Memory B cell (primary cell): Measurements from ENCODE around the gene FERMT1.
"Not testable (repeated sequence)": the region's sequence is repeated elsewhere in the genome, so short reads cannot be mapped to it uniquely, and the experiment has no call there.

Experiments used
- ATAC-seq: fragments of 150-1000 bp; cut with Tn5 transposase; 2 replicates; pipeline ENCODE4 v1.10.0; 2021; ENCODE audit warnings: low read depth, mild to moderate bottlenecking, moderate library complexity
- DNase-seq, 2 donors: peaks; one replicate each; pipeline ENCODE4 v3.0.0; 2022; ENCODE audit warnings: low spot score in 2 of 2
- H3K27ac Mint-ChIP-seq: one replicate; pipeline ENCODE4 v1.8.0; 2022; ENCODE audit warnings: mild to moderate bottlenecking, moderate library complexity, mixed read lengths
- H3K27me3 Mint-ChIP-seq: one replicate; pipeline ENCODE4 v1.8.0; 2022; ENCODE audit warnings: mixed read lengths
- H3K36me3 Mint-ChIP-seq: one replicate; pipeline ENCODE4 v1.8.0; 2022; ENCODE audit warnings: mild to moderate bottlenecking, mixed read lengths
- H3K4me1 Mint-ChIP-seq: one replicate; pipeline ENCODE4 v1.8.0; 2022; ENCODE audit warnings: mixed read lengths
- H3K4me3 Mint-ChIP-seq: one replicate; pipeline ENCODE4 v1.8.0; 2022; ENCODE audit warnings: mild to moderate bottlenecking, moderate library complexity, mixed read lengths
- H3K9me3 Mint-ChIP-seq: one replicate; pipeline ENCODE4 v1.8.0; 2022; ENCODE audit warnings: mixed read lengths

Gene FERMT1

DNA sequence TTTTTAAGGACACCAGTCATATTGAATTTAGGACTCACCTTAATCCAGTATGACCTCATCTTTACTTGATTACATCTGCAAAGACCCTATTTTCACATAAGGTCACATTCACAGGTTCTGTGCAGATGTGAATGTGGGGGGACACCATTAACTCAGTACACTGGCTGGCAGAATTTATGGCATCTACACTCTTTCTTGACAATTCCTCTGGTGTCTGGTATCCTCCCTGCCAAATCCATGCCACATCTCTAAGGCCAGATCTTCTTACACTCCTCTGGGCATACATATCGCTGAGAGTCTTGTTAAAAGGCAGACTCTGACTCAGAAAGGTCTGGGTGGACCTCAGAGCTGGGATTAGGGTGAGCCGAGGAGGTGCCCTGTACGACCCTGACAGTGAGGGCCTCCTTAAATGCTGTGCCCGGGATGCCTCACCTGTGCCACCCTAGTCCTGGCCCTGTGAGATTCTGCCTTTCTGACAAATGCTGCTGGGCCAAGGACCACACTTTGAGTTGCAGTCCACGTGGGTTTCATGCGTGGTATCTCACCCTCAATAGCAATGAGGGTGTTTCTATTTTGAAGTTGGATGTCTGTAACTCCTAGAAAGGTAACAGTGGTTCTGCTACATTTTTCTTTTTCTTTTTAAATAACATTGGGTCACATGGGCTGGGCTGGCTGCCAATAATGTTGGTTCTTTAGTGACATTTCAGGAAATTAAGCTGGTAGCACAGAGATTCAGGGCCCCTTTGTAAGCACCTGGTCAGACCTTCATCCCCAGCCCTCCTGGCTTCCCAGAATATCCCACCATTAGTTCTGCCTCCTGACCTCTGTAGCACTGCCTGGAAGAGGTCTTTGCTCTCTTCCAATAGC, 51.8 kb downstream of the FERMT1 start:
- H3K9me3 Mint-ChIP-seq: no peaks in the 10 kb centered on the region
- no peaks in the 10 kb centered on the region for H3K36me3 Mint-ChIP-seq
- no peaks in the 10 kb centered on the region for H3K4me1 Mint-ChIP-seq
- H3K27ac Mint-ChIP-seq: no peak overlapping the region
- DNase-seq (no peak), ATAC-seq (no peak)
- no peak overlapping the region for H3K4me3 Mint-ChIP-seq
- peaks cover 5% of the 10 kb centered on the region for H3K27me3 Mint-ChIP-seq

DNA sequence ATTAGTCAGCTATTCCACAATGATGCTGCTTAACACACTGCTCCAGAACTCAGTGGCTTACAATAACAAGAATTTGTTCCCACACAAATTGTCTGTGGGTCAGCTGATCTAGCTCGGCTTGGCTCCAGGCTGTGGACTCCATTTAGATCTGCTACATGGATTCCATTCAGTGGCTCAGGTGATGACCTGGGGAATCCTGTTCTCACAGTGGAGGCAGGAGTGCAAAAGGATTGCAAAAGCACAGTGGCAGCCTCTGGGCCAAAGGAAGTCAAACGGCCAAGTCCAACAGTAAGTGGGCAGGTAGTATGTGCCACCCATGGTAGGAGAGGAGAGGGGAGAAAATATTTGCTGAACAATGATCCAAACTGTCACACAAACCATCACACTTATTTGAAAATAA, 53.2 kb downstream of the FERMT1 start:
- H3K27me3 Mint-ChIP-seq: peaks cover 5% of the 10 kb centered on the region

DNA sequence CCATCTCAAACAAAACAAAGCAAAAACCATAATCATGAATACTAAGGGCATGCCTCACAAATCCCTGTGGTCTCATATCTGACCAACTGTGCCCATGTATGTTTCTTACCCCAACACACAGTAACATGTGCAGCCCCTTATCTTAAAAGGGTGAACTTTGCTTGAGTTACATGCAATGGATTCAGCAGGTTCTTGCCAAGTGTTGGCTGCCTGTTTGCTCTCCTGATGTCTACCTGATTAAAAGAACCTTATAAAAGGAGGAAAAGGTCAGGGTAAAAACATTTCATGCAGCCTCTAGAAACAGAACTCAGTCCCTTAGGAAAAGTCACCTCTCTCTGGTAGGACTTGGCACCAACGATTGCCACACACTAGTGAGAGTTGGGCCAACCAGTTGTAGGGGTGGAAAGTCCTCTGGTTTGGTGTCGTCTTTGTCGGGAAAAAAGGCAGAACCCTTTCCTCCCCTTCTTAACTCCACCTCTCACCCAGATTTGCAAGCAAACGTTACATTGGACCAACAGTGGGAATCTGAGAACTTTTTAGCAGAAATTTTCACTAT, 55.0 kb downstream of the FERMT1 start:
- no peak overlapping the region for H3K4me3 Mint-ChIP-seq

More for the DNA sequence above, 53.2 kb downstream of the FERMT1 start:
- H3K4me1 Mint-ChIP-seq: no peaks in the 10 kb centered on the region
- ATAC-seq: no peak
- H3K9me3 Mint-ChIP-seq: no peaks in the 10 kb centered on the region
- no peak for DNase-seq
- no peaks in the 10 kb centered on the region for H3K36me3 Mint-ChIP-seq
- no peak overlapping the region for H3K4me3 Mint-ChIP-seq
- H3K27ac Mint-ChIP-seq: no peak overlapping the region

DNA sequence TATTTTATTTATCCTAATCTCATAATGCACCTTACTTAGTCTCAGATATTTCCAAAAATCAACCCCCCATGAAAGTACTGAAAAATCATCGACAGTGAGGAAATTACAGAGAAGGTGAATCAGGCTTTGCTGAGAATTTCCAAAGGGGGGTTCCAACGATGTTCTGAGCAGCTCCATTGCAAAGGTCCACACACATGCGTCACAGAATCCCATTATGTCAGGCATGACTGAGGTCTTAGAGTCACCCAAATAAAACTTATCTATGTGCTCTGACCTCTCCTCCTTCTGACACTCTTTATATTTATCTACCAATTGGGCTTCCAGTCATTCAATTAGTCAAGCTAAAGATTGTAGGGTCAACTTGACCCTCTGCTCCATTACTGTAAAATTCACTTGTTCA, 56.2 kb downstream of the FERMT1 start:
- no peaks in the 10 kb centered on the region for H3K9me3 Mint-ChIP-seq
- H3K27ac Mint-ChIP-seq: no peak overlapping the region
- no peaks in the 10 kb centered on the region for H3K4me1 Mint-ChIP-seq
- peaks cover 6% of the 10 kb centered on the region for H3K27me3 Mint-ChIP-seq
- ATAC-seq (no peak), DNase-seq (no peak)
- no peaks in the 10 kb centered on the region for H3K36me3 Mint-ChIP-seq
- no peak overlapping the region for H3K4me3 Mint-ChIP-seq

More for the DNA sequence above, 55.0 kb downstream of the FERMT1 start:
- Mint-ChIP-seq H3K36me3 (no peaks in the 10 kb centered on the region), H3K27me3 (peaks cover 6% of the 10 kb centered on the region), H3K27ac (no peak overlapping the region), H3K9me3 (no peaks in the 10 kb centered on the region), H3K4me1 (no peaks in the 10 kb centered on the region)
- ATAC-seq (no peak), DNase-seq (no peak)

DNA sequence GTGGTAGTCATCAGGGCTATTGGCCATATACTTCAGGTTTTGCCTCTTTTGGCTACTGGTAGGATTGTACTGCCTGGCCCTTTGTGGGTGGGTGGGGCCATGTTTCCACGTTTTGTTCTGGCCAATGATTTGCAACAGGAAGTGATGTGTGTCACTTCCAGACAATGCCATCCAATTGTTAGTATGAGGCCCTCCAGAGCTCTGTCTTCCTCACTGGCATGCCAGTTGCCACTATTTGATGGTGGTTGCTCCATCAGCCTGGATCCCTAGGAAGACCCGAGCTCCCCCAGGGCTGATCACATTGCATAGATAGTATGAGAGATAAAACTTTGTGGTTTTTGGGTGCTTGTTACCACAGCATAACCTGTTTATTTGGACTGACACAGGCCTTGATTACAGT, 61.3 kb downstream of the FERMT1 start:
- peaks cover 16% of the 10 kb centered on the region for H3K27me3 Mint-ChIP-seq
- no peak overlapping the region for H3K27ac Mint-ChIP-seq
- DNase-seq: no peak
- no peaks in the 10 kb centered on the region for H3K4me1 Mint-ChIP-seq
- ATAC-seq: no peak
- H3K4me3 Mint-ChIP-seq: no peak overlapping the region
- no peaks in the 10 kb centered on the region for H3K36me3 Mint-ChIP-seq
- peaks cover 2% of the 10 kb centered on the region for H3K9me3 Mint-ChIP-seq

DNA sequence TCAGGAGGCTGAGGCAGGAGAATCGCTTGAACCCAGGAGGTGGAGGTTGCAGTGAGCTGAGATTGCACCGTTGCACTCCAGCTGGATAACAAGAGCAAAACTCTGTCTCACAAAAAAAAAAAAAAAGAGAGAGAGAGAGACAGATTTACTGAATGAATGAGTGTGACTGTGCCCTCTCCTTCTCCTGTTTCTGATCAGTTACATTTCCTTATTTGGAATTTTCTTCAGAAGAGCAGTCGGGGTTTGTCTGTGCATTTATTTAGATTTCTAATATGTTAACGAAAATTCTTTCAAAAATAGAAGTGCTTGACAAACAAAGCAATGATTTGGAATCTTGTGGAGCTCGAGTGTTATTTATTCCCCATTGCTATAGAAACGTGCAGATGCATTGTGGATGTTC, 62.6 kb downstream of the FERMT1 start:
- H3K27me3 Mint-ChIP-seq: peaks cover 16% of the 10 kb centered on the region
- no peak for ATAC-seq
- no peaks in the 10 kb centered on the region for H3K36me3 Mint-ChIP-seq
- peaks cover 2% of the 10 kb centered on the region for H3K9me3 Mint-ChIP-seq
- no peak for DNase-seq
- no peak overlapping the region for H3K27ac Mint-ChIP-seq
- H3K4me1 Mint-ChIP-seq: no peaks in the 10 kb centered on the region
- H3K4me3 Mint-ChIP-seq: no peak overlapping the region

DNA sequence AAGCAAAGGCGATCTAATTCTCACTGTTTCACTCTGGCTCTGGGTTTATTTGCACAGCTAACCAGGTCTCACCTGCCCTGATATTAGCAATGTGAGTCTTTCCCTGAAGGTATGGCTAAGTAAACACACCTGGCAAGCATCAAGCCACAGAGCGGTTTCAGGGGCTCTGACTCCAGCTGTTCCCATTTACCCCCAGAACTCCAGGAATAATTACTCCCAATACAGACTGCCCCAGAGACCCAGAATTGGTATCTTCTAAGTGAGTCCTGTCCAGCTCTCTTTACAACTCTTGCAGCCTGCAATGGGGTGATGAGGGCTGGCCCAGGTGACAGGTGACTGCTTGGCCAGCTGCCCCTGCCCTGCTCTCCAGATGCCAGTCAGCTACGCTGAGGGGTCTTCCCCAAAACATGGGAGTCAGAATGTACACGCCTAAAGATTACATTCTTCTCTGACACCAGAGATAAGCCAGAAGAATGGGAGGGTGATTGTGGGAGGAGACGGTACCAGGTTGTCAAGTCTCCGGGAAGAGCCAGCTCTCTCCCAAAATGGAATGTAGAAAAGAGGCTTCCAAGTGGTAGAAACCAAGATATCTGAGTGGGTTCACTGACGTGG, 64.0 kb downstream of the FERMT1 start:
- no peak for DNase-seq

DNA sequence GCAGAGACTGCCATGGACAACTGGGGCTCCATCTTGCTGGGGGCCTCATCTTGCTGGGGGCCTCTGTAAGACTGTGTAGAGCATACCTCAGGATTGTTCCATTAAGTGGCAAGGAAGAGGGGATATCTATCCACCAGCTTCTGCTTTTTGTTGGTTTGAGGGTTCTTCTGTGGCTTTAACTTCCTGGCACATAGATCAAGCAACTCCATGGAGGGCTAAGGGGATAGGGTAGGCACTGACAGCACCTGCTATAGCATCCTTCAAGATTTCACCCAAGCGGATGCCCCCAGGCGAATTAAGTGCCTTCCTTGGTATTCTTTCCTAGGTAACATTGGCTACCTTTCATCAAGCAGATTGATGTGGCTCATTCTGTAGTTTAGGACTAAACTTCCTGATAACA, 65.1 kb downstream of the FERMT1 start:
- no peaks in the 10 kb centered on the region for H3K4me1 Mint-ChIP-seq
- ATAC-seq: no peak
- H3K36me3 Mint-ChIP-seq: no peaks in the 10 kb centered on the region
- peaks cover 2% of the 10 kb centered on the region for H3K9me3 Mint-ChIP-seq
- no peak overlapping the region for H3K4me3 Mint-ChIP-seq
- H3K27me3 Mint-ChIP-seq: peaks cover 18% of the 10 kb centered on the region
- no peak for DNase-seq
- no peak overlapping the region for H3K27ac Mint-ChIP-seq

More for the DNA sequence above, 64.0 kb downstream of the FERMT1 start:
- Mint-ChIP-seq H3K27me3 (peaks cover 18% of the 10 kb centered on the region), H3K36me3 (no peaks in the 10 kb centered on the region), H3K4me3 (no peak overlapping the region), H3K9me3 (peaks cover 2% of the 10 kb centered on the region), H3K27ac (no peak overlapping the region), H3K4me1 (no peaks in the 10 kb centered on the region)
- ATAC-seq: no peak

DNA sequence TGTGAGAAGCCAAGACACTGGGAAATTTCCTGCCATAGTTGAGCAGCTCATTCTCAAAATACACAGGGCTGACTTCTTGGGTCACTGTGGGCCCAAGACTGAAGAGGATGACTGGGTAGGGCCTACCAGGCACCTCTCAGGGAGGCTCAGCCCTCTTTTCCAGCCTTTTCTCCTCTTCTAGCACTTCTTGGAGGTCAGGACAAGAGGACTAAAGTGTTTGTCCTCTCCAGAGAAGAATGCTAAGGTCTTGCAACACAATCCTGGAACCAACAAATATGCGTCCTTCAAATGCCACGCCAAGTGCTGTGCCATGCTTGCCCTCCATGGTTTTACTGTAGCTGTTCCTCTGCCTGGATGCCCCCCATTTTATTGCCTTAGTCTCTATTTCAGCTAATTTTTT, 65.7 kb downstream of the FERMT1 start:
- Mint-ChIP-seq H3K36me3 (no peaks in the 10 kb centered on the region), H3K4me1 (no peaks in the 10 kb centered on the region), H3K4me3 (no peak overlapping the region), H3K27ac (no peak overlapping the region), H3K27me3 (peaks cover 18% of the 10 kb centered on the region), H3K9me3 (peaks cover 2% of the 10 kb centered on the region)
- DNase-seq (no peak), ATAC-seq (no peak)

DNA sequence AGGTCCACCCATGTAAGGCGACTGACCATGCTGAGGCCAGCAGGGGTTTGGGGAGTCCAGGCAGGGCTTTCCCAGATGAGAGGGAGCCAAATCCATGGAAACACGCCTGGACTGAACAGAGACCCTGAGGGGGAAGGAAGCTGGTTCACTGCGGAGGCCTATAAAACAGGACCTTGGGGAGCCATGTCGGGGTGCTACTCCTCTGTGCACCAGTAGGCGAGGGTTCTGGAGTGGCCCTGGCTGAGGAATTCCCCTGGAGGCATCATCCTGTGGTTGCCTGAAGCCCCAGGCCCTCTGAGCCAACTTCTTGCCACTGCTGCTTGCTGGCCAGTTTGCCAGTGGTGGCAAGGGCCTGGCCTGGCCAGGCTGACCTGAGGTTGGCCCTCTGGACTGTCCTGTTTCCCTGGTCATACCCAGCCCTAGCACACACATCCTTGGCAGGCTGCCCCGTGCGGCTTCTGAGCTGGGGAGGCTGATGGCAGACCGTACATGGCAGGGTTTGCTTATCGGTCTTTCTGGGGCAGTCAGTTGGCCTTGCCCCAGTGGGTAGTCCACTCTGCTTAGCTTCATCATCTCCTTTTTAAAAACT, 66.8 kb downstream of the FERMT1 start:
- Mint-ChIP-seq H3K4me1 (peaks cover 2% of the 10 kb centered on the region), H3K27me3 (peaks cover 15% of the 10 kb centered on the region), H3K9me3 (peaks cover under 1% of the 10 kb centered on the region), H3K36me3 (no peaks in the 10 kb centered on the region), H3K4me3 (no peak overlapping the region), H3K27ac (no peak overlapping the region)
- DNase-seq (no peak), ATAC-seq (no peak)

DNA sequence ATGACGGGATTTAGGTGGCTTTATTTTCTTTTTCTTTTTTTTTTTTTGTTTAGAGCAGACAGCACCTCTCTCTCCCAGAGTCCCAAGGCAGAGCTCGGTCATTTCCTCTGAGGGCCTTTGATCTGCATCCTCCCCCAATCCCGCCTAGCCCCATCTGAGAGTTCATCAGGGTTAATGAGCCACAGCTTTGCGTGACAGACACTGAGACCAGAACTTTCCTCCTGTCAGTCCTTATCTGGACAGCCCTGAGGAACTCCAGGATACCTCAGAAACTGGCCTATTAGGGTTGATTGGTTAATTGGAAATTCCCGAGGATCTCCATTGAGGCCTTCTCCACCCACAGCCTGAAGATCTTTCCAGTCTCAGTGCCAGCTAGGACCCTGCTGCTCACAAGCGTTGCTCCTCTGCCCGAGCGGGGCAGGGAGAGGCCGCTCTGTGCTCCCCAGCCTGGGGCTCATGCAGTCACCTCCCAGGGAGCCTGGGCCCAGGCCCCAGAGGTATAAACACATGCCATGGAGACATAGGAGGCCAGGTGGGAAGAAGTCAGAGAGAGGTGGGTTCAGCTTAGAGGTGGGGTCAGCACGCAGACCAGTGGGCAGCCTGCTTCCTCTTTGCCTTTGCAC, 67.6 kb downstream of the FERMT1 start:
- Mint-ChIP-seq H3K4me3 (no peak overlapping the region), H3K27me3 (peaks cover 20% of the 10 kb centered on the region)
- ATAC-seq: no peak

DNA sequence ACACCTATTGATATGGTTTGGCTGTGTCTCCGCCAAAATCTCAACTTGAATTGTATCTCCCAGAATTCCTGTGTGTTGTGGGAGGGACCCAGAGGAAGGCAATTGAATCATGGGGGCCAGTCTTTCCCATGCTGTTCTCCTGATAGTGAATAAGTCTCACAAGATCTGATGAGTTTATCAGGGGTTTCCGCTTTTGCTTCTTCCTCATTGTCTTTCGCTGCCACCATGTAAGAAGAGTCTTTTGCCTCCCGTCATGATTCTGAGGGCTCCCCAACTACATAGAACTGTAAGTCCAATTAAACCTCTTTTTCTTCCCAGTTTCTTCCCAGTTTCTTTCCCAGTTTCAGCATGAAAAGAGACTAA, 68.2 kb downstream of the FERMT1 start:
- not testable (repeated sequence) for H3K4me1 Mint-ChIP-seq, DNase-seq, ATAC-seq, H3K27ac Mint-ChIP-seq, H3K9me3 Mint-ChIP-seq, H3K36me3 Mint-ChIP-seq, H3K4me3 Mint-ChIP-seq
- H3K27me3 Mint-ChIP-seq: peaks cover 22% of the 10 kb centered on the region

More for the DNA sequence above, 67.6 kb downstream of the FERMT1 start:
- Mint-ChIP-seq H3K36me3 (no peaks in the 10 kb centered on the region), H3K9me3 (no peaks in the 10 kb centered on the region), H3K4me1 (peaks cover 2% of the 10 kb centered on the region), H3K27ac (no peak overlapping the region)
- no peak for DNase-seq

DNA sequence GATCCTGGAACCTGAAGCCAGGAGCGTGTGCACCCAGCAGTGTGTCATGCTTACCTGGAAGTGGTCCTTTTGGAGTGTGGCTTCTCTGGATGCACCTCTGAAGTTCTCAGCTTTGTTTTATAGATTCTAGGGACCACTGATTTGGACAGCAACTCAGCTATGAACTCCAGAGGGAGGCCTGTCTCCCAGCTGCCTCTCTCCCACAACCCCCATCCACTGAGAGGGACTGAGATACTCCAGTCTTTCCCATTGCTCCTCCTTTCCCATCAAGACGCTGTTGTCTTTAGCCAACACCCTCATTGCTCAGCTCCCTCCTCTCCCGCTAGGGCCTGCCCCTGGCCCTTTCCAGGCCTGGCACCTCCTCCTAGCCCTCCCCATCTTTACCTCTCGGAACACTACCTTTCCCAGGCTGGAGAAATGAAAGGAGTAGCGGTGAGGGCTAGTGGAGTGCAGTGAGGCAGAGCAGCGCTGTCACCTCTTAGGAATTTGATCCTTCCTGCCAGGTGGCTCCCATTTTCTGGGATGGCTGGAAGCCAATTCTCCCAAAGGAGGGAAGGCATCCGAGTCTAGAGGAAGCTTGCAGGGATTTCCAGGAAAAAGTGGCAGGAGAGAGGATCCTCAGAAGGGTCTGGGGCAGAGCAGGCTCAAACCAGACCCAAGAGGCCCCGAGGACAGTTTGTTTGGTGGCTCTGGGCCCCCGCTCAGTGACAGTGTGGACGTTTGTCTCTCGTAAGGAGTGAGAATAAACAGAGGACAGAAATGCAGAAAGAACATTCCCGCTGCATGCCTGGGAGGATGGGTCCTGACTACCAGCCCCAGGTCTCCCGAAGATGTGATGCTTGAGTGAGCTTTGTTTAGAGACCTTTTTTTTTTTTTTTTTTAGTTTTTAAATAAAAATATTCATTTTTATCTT, 68.8 kb downstream of the FERMT1 start, which contains the start of gene LRRN4:
Gene LRRN4 (minus strand): TSS at position 285 of the 913 bp plus-strand sequence. CDS start 1,261 bp downstream, outside the sequence.
- H3K4me3 Mint-ChIP-seq: no peak within 1 kb of the TSS
- H3K36me3 Mint-ChIP-seq: no peaks in the 10 kb centered on the region
- H3K9me3 Mint-ChIP-seq: no peaks in the 10 kb centered on the region
- ATAC-seq: no peak
- H3K27ac Mint-ChIP-seq: no peak within 1 kb of the TSS
- peaks cover 22% of the 10 kb centered on the region for H3K27me3 Mint-ChIP-seq
- peaks cover 2% of the 10 kb centered on the region for H3K4me1 Mint-ChIP-seq
- no peak for DNase-seq
